Suprapubic skin (tissue), 4 donors: ENCODE results near the gene PTCHD1.

ENCODE experiments used
- POLR2A ChIP-seq, 2 donors: fragments of 450-650 bp; IDR thresholded peaks; one replicate each; pipeline ENCODE4 v1.6.1; 2017; ENCODE audit warnings: antibody characterized with exemption in 2 of 2, mild to moderate bottlenecking in 2 of 2, moderate library complexity in 2 of 2
- POLR2AphosphoS5 ChIP-seq, 3 donors: sonication (generic); formaldehyde crosslinking; IDR thresholded peaks; one replicate each; pipeline ENCODE4 v1.6.1; 2017; ENCODE audit warnings: antibody characterized with exemption in 3 of 3
- TF ChIP-seq, protein P1 (sequence below), 2 donors: fragments of 200-600 bp in 1 of 2; fragments of 450-650 bp in 1 of 2; sonication (generic) in 1 of 2; IDR thresholded peaks; one replicate each; pipeline ENCODE4 v1.5.1; 2016 to 2019; ENCODE audit warnings: antibody characterized with exemption in 2 of 2, mild to moderate bottlenecking in 1 of 2, moderate library complexity in 1 of 2

DNA sequence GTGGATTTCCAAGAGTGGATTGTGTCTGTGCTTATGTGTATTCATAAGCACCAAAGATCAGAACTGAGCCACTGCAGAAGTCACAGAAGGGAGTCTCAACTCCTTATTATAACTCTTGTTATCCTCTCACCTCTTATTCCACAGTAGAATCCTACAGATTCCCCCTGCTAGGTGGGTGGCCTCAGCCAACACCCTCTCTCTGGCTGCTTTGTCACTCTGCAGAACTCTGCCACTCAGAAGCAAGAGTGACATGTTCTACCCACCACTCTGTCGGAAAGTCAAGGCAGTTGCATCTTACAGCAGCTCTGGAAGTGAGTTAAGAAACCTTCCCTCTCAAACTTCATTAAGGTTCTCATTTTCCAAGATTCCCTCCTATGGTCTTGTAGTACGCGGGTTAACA is 41.9 kb downstream of the PTCHD1 start:
- TF ChIP-seq, protein P1, sequence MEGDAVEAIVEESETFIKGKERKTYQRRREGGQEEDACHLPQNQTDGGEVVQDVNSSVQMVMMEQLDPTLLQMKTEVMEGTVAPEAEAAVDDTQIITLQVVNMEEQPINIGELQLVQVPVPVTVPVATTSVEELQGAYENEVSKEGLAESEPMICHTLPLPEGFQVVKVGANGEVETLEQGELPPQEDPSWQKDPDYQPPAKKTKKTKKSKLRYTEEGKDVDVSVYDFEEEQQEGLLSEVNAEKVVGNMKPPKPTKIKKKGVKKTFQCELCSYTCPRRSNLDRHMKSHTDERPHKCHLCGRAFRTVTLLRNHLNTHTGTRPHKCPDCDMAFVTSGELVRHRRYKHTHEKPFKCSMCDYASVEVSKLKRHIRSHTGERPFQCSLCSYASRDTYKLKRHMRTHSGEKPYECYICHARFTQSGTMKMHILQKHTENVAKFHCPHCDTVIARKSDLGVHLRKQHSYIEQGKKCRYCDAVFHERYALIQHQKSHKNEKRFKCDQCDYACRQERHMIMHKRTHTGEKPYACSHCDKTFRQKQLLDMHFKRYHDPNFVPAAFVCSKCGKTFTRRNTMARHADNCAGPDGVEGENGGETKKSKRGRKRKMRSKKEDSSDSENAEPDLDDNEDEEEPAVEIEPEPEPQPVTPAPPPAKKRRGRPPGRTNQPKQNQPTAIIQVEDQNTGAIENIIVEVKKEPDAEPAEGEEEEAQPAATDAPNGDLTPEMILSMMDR (IDR thresholded peaks at IDR 0.05) = no peak
- TF ChIP-seq POLR2A (IDR thresholded peaks at IDR 0.05) (no peak), POLR2AphosphoS5 (IDR thresholded peaks at IDR 0.05) (no peak)
